Fibroblast of skin of scalp (primary cell): ENCODE results near the gene TCHP.
"Not testable (repeated sequence)": the region's sequence is repeated elsewhere in the genome, so short reads cannot be mapped to it uniquely, and the experiment has no call there.

Source experiments
- DNase-seq: peaks from one replicate; pipeline ENCODE4 v3.0.0-alpha.2; 2013

TCHP gene

GRCh38 chr12:109910969-109911348, 10.9 kb downstream of the TCHP start:
- peak; percentile 14 for DNase-seq

GRCh38 chr12:109912855-109913321, 12.8 kb downstream of the TCHP start:
- no peak for DNase-seq

- DNase-seq = no peak
These were observed 14.4 kb downstream of the TCHP start for GRCh38 chr12:109914461-109914860.

GRCh38 chr12:109915171-109916040, 15.3 kb downstream of the TCHP start:
- no peak for DNase-seq

- DNase-seq = no peak
These were observed 16.0 kb downstream of the TCHP start for GRCh38 chr12:109916045-109916444.

GRCh38 chr12:109919456-109919855, 19.4 kb downstream of the TCHP start:
- peak; percentile 47 for DNase-seq

- DNase-seq = peak; percentile 32
These were observed 20.2 kb downstream of the TCHP start for GRCh38 chr12:109920261-109920780.

- no peak for DNase-seq
These were observed 21.9 kb downstream of the TCHP start for GRCh38 chr12:109921982-109922381.

- DNase-seq = no peak
These were observed 23.0 kb downstream of the TCHP start for GRCh38 chr12:109923038-109923437.

- DNase-seq = no peak
These were observed 23.6 kb downstream of the TCHP start for GRCh38 chr12:109923481-109924245.

- DNase-seq = no peak
These were observed 25.2 kb downstream of the TCHP start for GRCh38 chr12:109925185-109925840.

- no peak for DNase-seq
These were observed 25.9 kb downstream of the TCHP start for GRCh38 chr12:109926016-109926415.

GRCh38 chr12:109926488-109927210, 26.6 kb downstream of the TCHP start:
- no peak for DNase-seq

GRCh38 chr12:109927622-109928021, 27.5 kb downstream of the TCHP start:
- DNase-seq = peak; percentile 57

GRCh38 chr12:109928058-109928656, 28.1 kb downstream of the TCHP start:
- DNase-seq = no peak

- DNase-seq = not testable (repeated sequence)
These were observed 29.3 kb downstream of the TCHP start for GRCh38 chr12:109929326-109929725.

GRCh38 chr12:109930028-109930800, 30.1 kb downstream of the TCHP start:
- DNase-seq = no peak

GRCh38 chr12:109931143-109931542, 31.1 kb downstream of the TCHP start:
- DNase-seq = no peak

- no peak for DNase-seq
These were observed 32.9 kb downstream of the TCHP start for GRCh38 chr12:109932878-109933503.

GRCh38 chr12:109934026-109934425, 34.0 kb downstream of the TCHP start:
- DNase-seq = no peak
